Activated CD4-positive, CD25-positive, alpha-beta regulatory T cell (primary cell): ENCODE results near the gene CERKL.

Experiments used
- DNase-seq, 4 experiments: peaks; one replicate each; lab custom pipeline; 2025; lab: John Stamatoyannopoulos, UW

CERKL gene

DNA sequence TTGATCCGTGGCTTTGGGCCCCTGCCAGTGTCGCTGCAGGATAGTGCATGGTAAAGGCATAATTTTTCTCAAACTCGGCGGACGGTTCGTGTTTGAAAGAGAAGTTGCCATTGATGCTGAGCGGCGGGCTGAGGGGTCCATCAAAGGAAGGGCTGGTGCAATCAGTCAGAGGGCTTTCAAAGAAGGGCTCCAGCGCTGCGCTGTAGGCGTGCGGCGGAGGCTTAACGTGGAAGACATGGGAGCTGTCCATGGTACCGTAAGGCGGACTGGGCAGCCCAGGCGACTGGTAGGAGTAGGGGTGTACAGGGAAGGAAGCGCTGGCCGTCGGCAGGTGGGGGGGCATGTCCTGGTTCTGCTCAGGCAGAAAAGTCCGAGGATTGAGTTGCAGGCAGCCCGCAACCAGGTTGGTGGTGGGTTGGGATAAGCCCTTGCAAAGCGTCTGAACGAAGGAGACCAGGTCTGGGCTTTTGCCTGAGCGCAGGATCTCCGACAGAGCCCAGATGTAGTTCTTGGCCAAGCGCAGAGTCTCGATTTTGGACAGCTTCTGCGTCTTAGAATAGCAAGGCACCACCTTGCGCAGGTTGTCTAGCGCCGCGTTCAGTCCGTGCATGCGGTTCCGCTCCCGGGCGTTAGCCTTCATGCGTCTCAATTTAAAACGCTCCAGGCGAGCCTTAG lies 21.1 kb upstream of the CERKL start:
- DNase-seq, result peak in 2 of 4 experiments; percentile 8 to 15

DNA sequence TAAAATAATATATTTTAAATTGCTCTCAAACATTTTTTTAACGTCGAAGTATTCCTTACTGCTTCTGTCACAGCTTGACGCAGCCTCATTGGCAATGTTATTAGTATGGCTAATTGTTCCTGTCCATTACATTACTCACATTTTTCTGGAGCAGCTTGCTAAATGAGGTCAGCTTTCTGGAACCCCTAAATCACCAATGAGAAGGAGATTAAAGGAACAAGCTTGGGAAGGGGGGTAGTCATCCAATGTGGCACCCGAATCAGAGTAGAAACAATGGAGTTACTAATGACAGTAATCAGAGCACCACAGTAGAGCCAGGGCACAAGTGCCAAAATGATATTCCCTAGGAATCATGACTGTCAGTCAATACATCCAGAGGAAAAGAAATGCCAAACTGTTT lies 18.3 kb upstream of the CERKL start:
- DNase-seq, result no peak

DNA sequence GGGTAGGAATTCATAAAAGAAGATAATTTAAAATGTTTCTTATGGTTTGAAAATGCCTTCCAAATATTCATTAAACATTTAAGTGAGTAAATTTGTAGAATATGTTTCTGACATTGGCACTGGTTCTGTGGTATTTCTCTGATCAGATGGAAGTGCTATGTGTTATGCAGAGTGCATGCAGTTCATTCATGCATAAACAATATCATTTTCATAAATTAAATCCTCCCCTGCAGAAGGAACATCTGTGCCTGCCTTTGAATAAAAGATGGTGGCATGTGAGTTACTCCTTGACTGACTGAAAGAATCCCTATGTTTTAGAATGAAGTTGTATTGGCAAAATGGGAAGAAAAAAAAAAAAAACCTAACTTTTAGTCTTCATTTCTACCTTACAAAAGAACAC lies 17.6 kb upstream of the CERKL start:
- no peak for DNase-seq

DNA sequence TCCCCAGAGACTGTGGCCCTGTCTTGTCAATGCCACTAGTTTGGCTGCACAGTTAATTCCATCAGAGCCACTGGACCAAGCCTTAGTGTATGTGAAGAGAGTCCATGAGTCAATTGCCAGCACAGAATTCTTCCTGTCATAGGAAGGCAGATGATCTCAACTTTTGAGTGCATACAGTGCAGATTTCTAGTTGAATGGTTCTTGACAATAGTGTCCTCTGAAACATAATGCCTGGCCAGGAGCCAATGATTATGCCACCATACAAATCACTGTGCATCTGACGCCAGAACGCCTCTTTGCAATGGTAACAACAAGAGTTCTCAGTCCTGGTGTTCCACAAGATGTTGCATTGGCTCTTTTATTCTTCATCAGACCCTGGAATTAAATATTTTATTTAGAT lies 16.3 kb upstream of the CERKL start:
- no peak for DNase-seq

- DNase-seq, result no peak
These were observed 15.5 kb upstream of the CERKL start for GRCh38 chr2:181672255-181673008.

- no peak for DNase-seq
These were observed 13.7 kb upstream of the CERKL start for GRCh38 chr2:181670632-181671031.

DNA sequence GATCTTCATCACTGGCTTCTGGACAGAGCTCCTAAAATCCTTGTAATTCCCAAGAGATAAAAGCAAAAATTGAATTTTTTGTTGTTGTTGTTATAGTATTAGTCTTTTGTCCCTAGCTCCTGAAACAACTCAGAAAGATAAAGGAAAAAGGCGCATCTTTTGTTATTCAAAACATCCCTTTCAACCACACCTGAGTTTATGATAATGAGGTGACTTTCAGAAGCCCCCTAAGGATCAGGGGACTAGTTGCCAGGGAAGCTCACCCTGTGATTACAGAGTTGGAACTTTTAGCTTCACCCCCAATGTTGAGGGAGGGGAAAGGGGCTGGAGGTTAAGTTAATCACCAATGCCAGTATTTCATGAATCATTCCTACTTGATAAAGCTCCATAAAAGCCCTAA lies 10.3 kb upstream of the CERKL start:
- DNase-seq, result no peak

GRCh38 chr2:181662287-181662686 lies 5.4 kb upstream of the CERKL start:
- no peak for DNase-seq

- no peak for DNase-seq
These were observed 3.3 kb upstream of the CERKL start for GRCh38 chr2:181660181-181660580.

- no peak for DNase-seq
These were observed 1.5 kb upstream of the CERKL start for GRCh38 chr2:181658444-181658843.

GRCh38 chr2:181657379-181657778 lies 474 bp upstream of the CERKL start:
- no peak for DNase-seq

GRCh38 chr2:181655519-181655918 lies 1.4 kb downstream of the CERKL start:
- DNase-seq, result no peak

- DNase-seq, result no peak
These were observed 7.4 kb downstream of the CERKL start for GRCh38 chr2:181649436-181649979.

DNA sequence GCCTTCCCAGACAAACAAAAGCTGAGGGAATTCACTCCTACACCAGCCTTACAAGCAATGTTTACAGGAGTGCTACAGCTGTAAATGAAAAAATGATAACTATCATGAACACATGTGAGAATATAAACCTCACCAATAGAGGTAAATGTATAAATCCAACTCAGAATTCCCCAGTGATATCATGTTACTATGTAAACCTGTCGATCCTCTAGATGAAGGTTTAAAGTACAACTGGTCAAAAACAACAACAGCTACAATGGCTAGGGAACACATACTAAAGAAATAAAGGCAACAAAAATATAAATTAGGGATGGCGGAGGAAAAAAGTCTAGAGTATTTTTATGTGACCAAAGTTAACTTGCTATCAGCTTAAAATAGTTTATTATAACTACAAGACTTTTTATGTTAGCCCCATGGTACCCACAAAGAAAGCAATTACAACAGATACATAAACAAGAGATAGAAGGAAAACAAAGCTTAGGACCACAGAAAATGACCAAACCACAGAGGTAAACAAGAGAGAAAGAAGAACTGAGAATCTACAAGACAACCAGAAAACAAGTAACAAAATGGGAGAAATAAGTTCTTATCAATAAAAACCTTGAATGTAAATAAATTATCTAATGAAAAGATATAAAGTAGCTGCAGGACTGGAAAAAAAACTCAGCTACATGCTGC lies 8.3 kb downstream of the CERKL start:
- DNase-seq, result no peak

DNA sequence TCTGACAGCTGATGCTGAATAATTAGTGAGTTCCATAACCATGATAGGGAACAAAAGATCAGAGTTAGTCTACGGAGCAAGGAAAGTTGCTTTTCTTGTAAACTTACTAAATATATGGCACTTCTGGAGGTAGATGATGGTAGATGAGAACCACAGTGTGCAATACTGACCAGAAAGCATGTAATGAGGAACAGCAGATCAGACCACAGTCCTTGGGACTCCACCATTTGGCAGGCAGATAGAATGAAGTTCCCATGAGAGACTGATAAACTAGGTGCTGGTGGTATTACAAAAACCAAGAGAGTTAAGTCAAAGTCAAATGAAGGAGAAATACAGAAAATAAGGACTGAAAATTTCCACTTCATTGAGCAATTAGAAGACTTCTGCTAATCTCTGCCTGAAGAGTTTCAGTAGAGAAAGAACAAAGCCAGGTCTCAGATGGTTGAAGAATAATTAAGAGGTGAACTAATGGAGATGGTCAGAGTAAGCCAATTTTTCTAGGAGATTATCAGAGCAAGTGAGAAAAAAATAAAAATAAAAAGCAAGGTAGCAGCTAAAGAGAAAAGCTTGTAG lies 10.4 kb downstream of the CERKL start:
- DNase-seq, result no peak

- no peak for DNase-seq
These were observed 13.8 kb downstream of the CERKL start for GRCh38 chr2:181643151-181643550.

- no peak for DNase-seq
These were observed 14.8 kb downstream of the CERKL start for GRCh38 chr2:181642086-181642485.

DNA sequence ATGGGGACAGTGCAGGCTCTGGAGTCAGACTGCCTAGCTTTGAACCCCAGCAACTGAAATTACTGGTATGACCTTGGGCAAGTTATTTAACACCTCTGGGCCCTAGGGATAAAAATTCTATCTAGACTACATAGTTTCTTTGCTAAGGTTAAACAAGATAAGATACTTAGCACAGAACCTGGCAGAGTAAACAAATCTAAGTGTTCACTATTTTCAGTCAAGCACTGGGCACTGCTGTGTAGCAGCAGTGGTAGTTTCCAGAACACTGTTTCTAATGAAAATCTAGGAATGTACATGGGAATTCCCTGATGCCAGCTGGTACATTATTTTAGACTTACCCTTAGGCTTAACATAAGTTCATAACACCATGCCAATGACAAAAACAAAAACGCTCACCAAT lies 17.2 kb downstream of the CERKL start:
- DNase-seq, result no peak

DNA sequence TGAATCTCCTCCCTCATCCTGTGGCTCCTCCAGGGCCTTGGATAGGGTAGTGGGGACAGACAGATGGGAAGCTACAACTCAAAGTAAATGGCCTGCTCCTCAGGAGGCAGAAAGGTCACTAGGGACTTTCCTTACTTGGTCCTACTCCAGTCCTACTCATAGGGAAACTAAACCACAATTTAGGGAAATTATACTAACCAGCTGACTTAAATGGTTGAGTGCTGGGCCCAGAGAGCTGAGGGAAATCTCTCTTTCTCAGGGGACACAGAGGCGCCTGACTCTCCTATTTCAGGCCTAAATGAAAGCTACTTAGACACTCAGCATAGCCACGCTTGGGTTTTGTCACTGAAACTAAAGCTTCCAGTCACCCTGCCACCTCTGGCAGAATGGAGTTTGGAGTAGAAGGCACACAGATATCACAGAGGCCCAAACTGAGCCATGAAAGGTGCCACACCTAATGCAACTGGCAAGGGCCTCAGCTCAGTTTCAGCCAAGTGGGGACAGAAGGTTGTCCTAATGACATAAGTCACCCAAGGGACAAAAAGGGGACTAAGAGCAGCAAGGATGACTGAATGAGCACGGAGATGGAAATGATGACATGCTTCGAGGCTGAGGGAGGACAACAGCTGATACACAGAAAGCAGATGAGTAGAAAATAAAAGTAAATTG lies 24.0 kb downstream of the CERKL start:
- no peak for DNase-seq

- DNase-seq, result no peak
These were observed 28.0 kb downstream of the CERKL start for GRCh38 chr2:181628590-181629585.

DNA sequence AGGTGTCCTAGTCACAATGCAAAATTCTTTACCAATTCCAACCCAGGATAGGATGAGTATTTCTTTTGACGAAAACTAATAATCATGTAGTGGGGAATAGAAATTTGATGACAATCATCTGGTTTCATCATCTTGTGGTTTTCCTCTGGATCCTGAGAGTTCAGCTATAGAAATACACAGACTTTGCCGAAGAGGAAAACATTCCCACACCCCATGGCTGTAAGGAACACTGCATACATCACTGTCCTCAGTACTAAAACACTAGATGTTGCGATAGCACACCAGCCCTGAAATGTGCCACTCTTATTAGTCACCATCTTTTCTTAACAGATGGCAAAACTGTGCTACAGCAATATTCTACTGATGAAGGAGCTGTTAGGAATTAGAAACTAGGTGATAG lies 29.4 kb downstream of the CERKL start:
- no peak for DNase-seq
